GM12878 (cell line): ENCODE measurements around the gene HCLS1. TPM values are rescaled to one million over a fixed set of nuclear protein-coding genes. Genes with fewer than 3 reads are reported as not detected.

ENCODE experiments used
- ATAC-seq: fragments of 200-7000 bp; cut with Tn5 transposase; 3 replicates; pipeline ENCODE4 v1.9.1; 2020; ENCODE audit warnings: mild to moderate bottlenecking, moderate library complexity
- BruUV-seq: library from RNA; stranded (reverse); fragments of 400-500 nt; replicated peaks from 2 replicates; lab custom pipeline; 2021; lab: Mats Ljungman, UMichigan
- CTCF ChIA-PET: fragments of 300-600 bp; sonication (Branson Sonifier 250); formaldehyde crosslinking; extraction: SDS; loops from one replicate; lab custom pipeline; 2021; ENCODE audit warnings: inconsistent platforms; lab: Yijun Ruan, JAX
- POLR2A ChIA-PET: fragments of 350-600 bp; formaldehyde crosslinking; extraction: SDS; loops from one replicate; lab custom pipeline; 2021; ENCODE audit warnings: inconsistent platforms; lab: Charles Lee
- RAD21 ChIA-PET: fragments of 300-600 bp; sonication (Branson Sonifier 250); formaldehyde crosslinking; loops from one replicate; lab custom pipeline; 2023; ENCODE audit warnings: antibody characterized with exemption; ENCODE audit not compliant: unreplicated experiment; lab: Charles Lee
- SMC1A ChIA-PET: fragments of 300-600 bp; sonication (Branson Sonifier 250); formaldehyde crosslinking; loops from one replicate; lab custom pipeline; 2023; ENCODE audit not compliant: unreplicated experiment, uncharacterized antibody; lab: Charles Lee
- DNase-seq: peaks from one replicate; pipeline ENCODE4 v3.0.0-alpha.2; 2011; ENCODE audit warnings: low read depth, low spot score
- FAIRE-seq: peaks from 3 replicates; lab custom pipeline; 2011; peaks lifted over from hg19 to GRCh38; lab: Jason Lieb, UNC
- H2AFZ ChIP-seq: 2 replicates; pipeline ENCODE4 v1.6.0; 2011; ENCODE audit warnings: low read depth, low read length, control low read depth; ENCODE audit not compliant: control insufficient read depth
- H3K27ac ChIP-seq: 2 replicates; pipeline ENCODE4 v1.5.1; 2011; ENCODE audit warnings: control low read depth; ENCODE audit not compliant: control insufficient read depth, insufficient read depth
- H3K27me3 ChIP-seq, 2 experiments: replicated peaks in 1 of 2; 2 replicates each; pipeline versions ENCODE4 v1.6.0 to v1.6.1; 2011; ENCODE audit warnings: low read length in 1 of 2; ENCODE audit not compliant: control insufficient read depth in 2 of 2, insufficient read depth in 2 of 2
- H3K36me3 ChIP-seq, 2 experiments: 2 replicates each; pipeline ENCODE4 v1.5.1; 2011; ENCODE audit warnings: low read length in 1 of 2; ENCODE audit not compliant: control insufficient read depth in 2 of 2, insufficient read depth in 2 of 2
- H3K4me1 ChIP-seq: 2 replicates; pipeline ENCODE4 v1.6.1; 2011; ENCODE audit warnings: mild to moderate bottlenecking, low read length, moderate library complexity, mixed read lengths; ENCODE audit not compliant: control insufficient read depth, insufficient read depth
- H3K4me2 ChIP-seq: 2 replicates; pipeline ENCODE4 v1.6.0; 2011; ENCODE audit warnings: control low read depth; ENCODE audit not compliant: control insufficient read depth, insufficient read depth
- H3K4me3 ChIP-seq: fragments of 200-600 bp; sonication (generic); 2 replicates; pipeline ENCODE4 v1.5.1; 2016
- H3K79me2 ChIP-seq: 2 replicates; pipeline ENCODE4 v1.6.0; 2011; ENCODE audit warnings: low read length; ENCODE audit not compliant: control insufficient read depth, insufficient read depth
- H3K9ac ChIP-seq: 2 replicates; pipeline ENCODE4 v1.8.0; 2011; ENCODE audit warnings: low read length, control low read depth, mixed read lengths; ENCODE audit not compliant: control insufficient read depth, insufficient read depth
- H3K9me3 ChIP-seq: replicated peaks from 3 replicates; pipeline ENCODE4 v1.5.1; 2011; ENCODE audit warnings: mild to moderate bottlenecking, low read length; ENCODE audit not compliant: control insufficient read depth, insufficient read depth
- H4K20me1 ChIP-seq: 2 replicates; pipeline ENCODE4 v1.6.0; 2011; ENCODE audit not compliant: control insufficient read depth, insufficient read depth
- ATF7 ChIP-seq: fragments of 450-650 bp; IDR thresholded peaks from 2 replicates; pipeline ENCODE4 v1.6.1; 2016; ENCODE audit warnings: low read depth, mild to moderate bottlenecking
- BHLHE40 ChIP-seq, 2 experiments: fragments of 450-650 bp in 1 of 2; IDR thresholded peaks; 2 replicates each; pipeline ENCODE4 v1.6.1; 2011 to 2017; ENCODE audit warnings: low read depth in 2 of 2, borderline replicate concordance in 1 of 2, improper control_type of control experiment in 1 of 2, low read length in 1 of 2, mild to moderate bottlenecking in 1 of 2
- CHD4 ChIP-seq: fragments of 200-600 bp; sonication (generic); IDR thresholded peaks from 2 replicates; pipeline ENCODE4 v1.6.1; 2016; ENCODE audit warnings: mild to moderate bottlenecking
- FOS ChIP-seq: IDR thresholded peaks from 3 replicates; pipeline ENCODE4 v1.6.1; 2011; ENCODE audit warnings: borderline replicate concordance; ENCODE audit not compliant: insufficient read length; ENCODE audit errors: extremely low read depth
- MEF2B ChIP-seq: fragments of 450-650 bp; IDR thresholded peaks from 2 replicates; pipeline ENCODE4 v1.6.1; 2018; ENCODE audit warnings: mild to moderate bottlenecking, moderate library complexity; ENCODE audit not compliant: partially characterized antibody, poor library complexity, severe bottlenecking
- MYC ChIP-seq: IDR thresholded peaks from 2 replicates; pipeline ENCODE4 v1.6.1; 2011; ENCODE audit warnings: mild to moderate bottlenecking, low read length, moderate library complexity, inconsistent platforms; ENCODE audit not compliant: insufficient read depth, insufficient replicate concordance, insufficient read length, severe bottlenecking
- TARDBP ChIP-seq: IDR thresholded peaks from 2 replicates; pipeline ENCODE4 v1.6.1; 2016; ENCODE audit warnings: borderline replicate concordance
- in situ Hi-C: fragments of 300-500 bp; cut with MboI; formaldehyde crosslinking; loops from 9 replicates; pipeline ENCODE4 v1.14.3; 2018; ENCODE audit warnings: mixed read lengths
- intact Hi-C: fragments of 100-400 bp; cut with micrococcal nuclease; formaldehyde crosslinking; loops from one replicate; pipeline ENCODE4 v1.14.2; 2022; ENCODE audit not compliant: unreplicated experiment
- polyA plus RNA-seq, 11 experiments: library from polyadenylated mRNA; depleted of rRNA in 4 of 11; unstranded in 6 of 11; stranded (reverse) in 5 of 11; fragments of >200 nt; fragmentation: Nextera tagmentation in 4 of 11; fragmentation: Illumina TruSeq in 1 of 11; extraction: Ambion mirVana in 4 of 11; extraction: Trizol in 1 of 11; gene quantifications; 1 replicate in 1 of 11; 2 replicates in 10 of 11; pipeline versions ENCODE4 v1.2.1 to v1.2.3, GENCODE V29; 2011 to 2016; ENCODE audit warnings: inconsistent platforms in 2 of 11, missing spikeins in 2 of 11, low read depth in 1 of 11
- total RNA-seq, 4 experiments: library from RNA; depleted of rRNA in 3 of 4; stranded (reverse); fragments of >200 nt in 3 of 4; fragmentation: Illumina TruSeq in 1 of 4; extraction: Trizol in 1 of 4; gene quantifications; 2 replicates each; pipeline versions ENCODE4 v1.2.1 to v1.2.3, GENCODE V29; 2013 to 2021
- TF ChIP-seq, protein P1 (sequence below): IDR thresholded peaks from 2 replicates; pipeline ENCODE4 v1.6.1; 2011; ENCODE audit warnings: mild to moderate bottlenecking, low read depth, low read length, moderate library complexity; ENCODE audit not compliant: insufficient replicate concordance
- TF ChIP-seq, protein P2 (sequence below): fragments of 450-650 bp; IDR thresholded peaks from 2 replicates; pipeline ENCODE4 v1.6.1; 2016; ENCODE audit warnings: mild to moderate bottlenecking, moderate library complexity, borderline replicate concordance

HCLS1 gene
- total and polyA plus RNA-seq, 10 of the 15 experiments (the other 5 are each of a cell fraction or from before 2014, with no cell fraction given): 51.6 to 344 (median 231) TPM

DNA sequence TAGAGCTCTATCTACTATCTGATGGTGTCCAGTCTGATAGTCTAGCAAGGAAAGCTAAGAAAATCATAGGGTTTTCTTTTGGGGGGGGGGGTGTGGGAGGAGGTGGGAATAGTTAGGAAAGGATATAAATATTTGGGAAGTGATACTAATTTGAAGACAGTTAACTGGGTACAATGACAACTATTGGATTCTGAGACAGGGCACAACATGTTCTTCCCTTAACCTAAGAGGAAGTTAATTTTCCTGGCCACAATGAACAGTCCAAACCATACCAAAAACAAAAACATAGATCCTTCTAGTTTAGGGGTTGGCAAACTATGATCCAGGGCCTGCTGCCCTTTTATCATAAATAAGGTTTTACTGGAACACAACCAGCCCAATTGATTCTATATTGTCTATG lies 10.0 kb upstream of the HCLS1 start:
- POLR2A ChIA-PET: no interaction called here
- Histone ChIP-seq H3K4me2 (no peak overlapping the region), H3K36me3 (peaks cover 2 to 11% of the 10 kb centered on the region in 2 experiments), H2AFZ (no peak overlapping the region), H4K20me1 (no peaks in the 10 kb centered on the region), H3K27me3 (no peaks in the 10 kb centered on the region), H3K9ac (no peak overlapping the region), H3K79me2 (no peaks in the 10 kb centered on the region), H3K27ac (no peak overlapping the region), H3K4me3 (no peak overlapping the region), H3K4me1 (no peaks in the 10 kb centered on the region), H3K9me3 (no peaks in the 10 kb centered on the region)
- ATAC-seq: no peak
- no peak for FAIRE-seq
- TF ChIP-seq CHD4: no peak
- TF ChIP-seq, protein P1, sequence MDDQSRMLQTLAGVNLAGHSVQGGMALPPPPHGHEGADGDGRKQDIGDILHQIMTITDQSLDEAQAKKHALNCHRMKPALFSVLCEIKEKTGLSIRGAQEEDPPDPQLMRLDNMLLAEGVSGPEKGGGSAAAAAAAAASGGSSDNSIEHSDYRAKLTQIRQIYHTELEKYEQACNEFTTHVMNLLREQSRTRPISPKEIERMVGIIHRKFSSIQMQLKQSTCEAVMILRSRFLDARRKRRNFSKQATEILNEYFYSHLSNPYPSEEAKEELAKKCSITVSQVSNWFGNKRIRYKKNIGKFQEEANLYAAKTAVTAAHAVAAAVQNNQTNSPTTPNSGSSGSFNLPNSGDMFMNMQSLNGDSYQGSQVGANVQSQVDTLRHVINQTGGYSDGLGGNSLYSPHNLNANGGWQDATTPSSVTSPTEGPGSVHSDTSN: no peak
- TF ChIP-seq MYC: no peak
- no peak for TF ChIP-seq FOS
- TF ChIP-seq TARDBP: no peak
- TF ChIP-seq ATF7: no peak
- TF ChIP-seq BHLHE40 (IDR thresholded peaks at IDR 0.05; ENCODE audit: borderline replicate concordance in 1 of 2, low read depth in 2 of 2, low read length in 1 of 2): no peak
- TF ChIP-seq MEF2B: no peak
- TF ChIP-seq, protein P2, sequence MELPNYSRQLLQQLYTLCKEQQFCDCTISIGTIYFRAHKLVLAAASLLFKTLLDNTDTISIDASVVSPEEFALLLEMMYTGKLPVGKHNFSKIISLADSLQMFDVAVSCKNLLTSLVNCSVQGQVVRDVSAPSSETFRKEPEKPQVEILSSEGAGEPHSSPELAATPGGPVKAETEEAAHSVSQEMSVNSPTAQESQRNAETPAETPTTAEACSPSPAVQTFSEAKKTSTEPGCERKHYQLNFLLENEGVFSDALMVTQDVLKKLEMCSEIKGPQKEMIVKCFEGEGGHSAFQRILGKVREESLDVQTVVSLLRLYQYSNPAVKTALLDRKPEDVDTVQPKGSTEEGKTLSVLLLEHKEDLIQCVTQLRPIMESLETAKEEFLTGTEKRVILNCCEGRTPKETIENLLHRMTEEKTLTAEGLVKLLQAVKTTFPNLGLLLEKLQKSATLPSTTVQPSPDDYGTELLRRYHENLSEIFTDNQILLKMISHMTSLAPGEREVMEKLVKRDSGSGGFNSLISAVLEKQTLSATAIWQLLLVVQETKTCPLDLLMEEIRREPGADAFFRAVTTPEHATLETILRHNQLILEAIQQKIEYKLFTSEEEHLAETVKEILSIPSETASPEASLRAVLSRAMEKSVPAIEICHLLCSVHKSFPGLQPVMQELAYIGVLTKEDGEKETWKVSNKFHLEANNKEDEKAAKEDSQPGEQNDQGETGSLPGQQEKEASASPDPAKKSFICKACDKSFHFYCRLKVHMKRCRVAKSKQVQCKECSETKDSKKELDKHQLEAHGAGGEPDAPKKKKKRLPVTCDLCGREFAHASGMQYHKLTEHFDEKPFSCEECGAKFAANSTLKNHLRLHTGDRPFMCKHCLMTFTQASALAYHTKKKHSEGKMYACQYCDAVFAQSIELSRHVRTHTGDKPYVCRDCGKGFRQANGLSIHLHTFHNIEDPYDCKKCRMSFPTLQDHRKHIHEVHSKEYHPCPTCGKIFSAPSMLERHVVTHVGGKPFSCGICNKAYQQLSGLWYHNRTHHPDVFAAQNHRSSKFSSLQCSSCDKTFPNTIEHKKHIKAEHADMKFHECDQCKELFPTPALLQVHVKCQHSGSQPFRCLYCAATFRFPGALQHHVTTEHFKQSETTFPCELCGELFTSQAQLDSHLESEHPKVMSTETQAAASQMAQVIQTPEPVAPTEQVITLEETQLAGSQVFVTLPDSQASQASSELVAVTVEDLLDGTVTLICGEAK: no peak
- no peak for DNase-seq
- in situ Hi-C loops: no loop called here
- CTCF ChIA-PET: no interaction called here
- intact Hi-C loops: no loop called here
- no TSS peak for BruUV-seq
- RAD21 ChIA-PET: no interaction called here
- SMC1A ChIA-PET: interaction anchor here (1.1 to 1.9 kb wide), 6 partner anchors 9 to 28 kb away, joined by 3 to 6 read pairs (median 6); partner anchors contain the start of gene HCLS1
